Esophagus muscularis mucosa (tissue), 4 donors: ENCODE data around the gene EID2. TPM values are rescaled to one million over a fixed set of nuclear protein-coding genes. Genes with fewer than 3 reads are reported as not detected.

Experiments used
- DNase-seq: peaks from one replicate; pipeline ENCODE4 v3.0.0-alpha.2; 2017; ENCODE audit errors: extremely low spot score
- H3K27ac ChIP-seq, 4 donors: fragments of 200-600 bp; sonication (generic); replicated peaks in 1 of 4; 1 replicate in 3 of 4; 2 replicates in 1 of 4; pipeline ENCODE4 v1.5.1; 2016 to 2019; ENCODE audit warnings: mild to moderate bottlenecking in 1 of 4
- H3K27me3 ChIP-seq, 4 donors: fragments of 200-600 bp; sonication (generic); one replicate each; pipeline versions ENCODE4 v1.5.1 to v1.6.0; 2016 to 2019
- H3K36me3 ChIP-seq, 4 donors: fragments of 200-600 bp; sonication (generic); one replicate each; pipeline ENCODE4 v1.5.1; 2016 to 2019
- H3K4me1 ChIP-seq, 4 donors: fragments of 200-600 bp; sonication (generic); one replicate each; pipeline ENCODE4 v1.5.1; 2016 to 2019
- H3K4me3 ChIP-seq, 4 donors: fragments of 200-600 bp; sonication (generic); 1 replicate in 2 of 4; 2 replicates in 2 of 4; pipeline ENCODE4 v1.5.1; 2016 to 2019; ENCODE audit warnings: mild to moderate bottlenecking in 4 of 4, moderate library complexity in 1 of 4
- H3K9me3 ChIP-seq, 4 donors: fragments of 200-600 bp; sonication (generic); 1 replicate in 3 of 4; 2 replicates in 1 of 4; pipeline ENCODE4 v1.5.1; 2016 to 2019
- CTCF ChIP-seq, 3 experiments: fragments of 200-600 bp in 2 of 3; fragments of 450-650 bp in 1 of 3; sonication (generic) in 2 of 3; IDR thresholded peaks; one replicate each; pipeline ENCODE4 v1.5.1; 2017 to 2019; ENCODE audit warnings: antibody characterized with exemption in 3 of 3, mild to moderate bottlenecking in 2 of 3, moderate library complexity in 1 of 3
- EP300 ChIP-seq: sonication (generic); formaldehyde crosslinking; IDR thresholded peaks from one replicate; pipeline ENCODE4 v1.6.1; 2017; ENCODE audit warnings: antibody characterized with exemption
- POLR2A ChIP-seq: fragments of 450-650 bp; IDR thresholded peaks from one replicate; pipeline ENCODE4 v1.6.1; 2017; ENCODE audit warnings: antibody characterized with exemption, moderate library complexity, mild to moderate bottlenecking, low read depth
- POLR2AphosphoS5 ChIP-seq, 2 donors: sonication (generic); formaldehyde crosslinking; IDR thresholded peaks; one replicate each; pipeline ENCODE4 v1.6.1; 2017; ENCODE audit warnings: antibody characterized with exemption in 2 of 2
- WGBS: methylation state at CpG from one replicate; pipeline ENCODE4 v1.1.5; 2018; 5-methylcytosine and 5-hydroxymethylcytosine counted together
- intact Hi-C: fragments of 100-400 bp; cut with DNase I; formaldehyde crosslinking; loops from one replicate; pipeline ENCODE4 v1.15.1; 2023
- total RNA-seq, 4 donors: library from RNA; depleted of rRNA; stranded (reverse); fragments of >200 nt; gene quantifications; one replicate each; pipeline versions ENCODE4 v1.1.0 to v1.2.1, GENCODE V29; 2016

Gene EID2
- total RNA-seq, 4 donors from 2014 or later, result 13.9 to 26.4 (median 18.9) TPM

GRCh38 chr19:39533003-39533512 is 6.9 kb downstream of the EID2 start:
- H3K27me3 ChIP-seq, result no peaks in the 10 kb centered on the region
- intact Hi-C loops, result loop anchor here (5.0 to 10.0 kb wide), 4 partner anchors 61 to 406 kb away; partner anchors contain the start of genes PAK4, SAMD4B and SUPT5H
- TF ChIP-seq POLR2AphosphoS5 (IDR thresholded peaks at IDR 0.05) (no peak), CTCF (IDR thresholded peaks at IDR 0.05) (no peak), POLR2A (no peak), EP300 (no peak)
- peaks cover 0 to 3% (median 0%) of the 10 kb centered on the region in 4 donors for H3K36me3 ChIP-seq
- H3K4me1 ChIP-seq, result peaks cover 17 to 43% (median 35%) of the 10 kb centered on the region in 4 donors
- peak overlapping the region; percentile 70 to 89 (median 77) for H3K4me3 ChIP-seq
- peak overlapping the region; percentile 86 to 91 (median 88) for H3K27ac ChIP-seq
- 15% methylated on average over 12 of the region's 12 CpGs for WGBS
- no peaks in the 10 kb centered on the region for H3K9me3 ChIP-seq
- DNase-seq, result no peak

GRCh38 chr19:39532233-39533002 is 7.5 kb downstream of the EID2 start, which contains the start of gene EID2B:
TSS of gene EID2B (minus strand) at chr19:39532852. CDS start at chr19:39532802, 50 bp downstream.
- intact Hi-C loops, result loop anchor here (5.0 to 10.0 kb wide), 4 partner anchors 60 to 405 kb away; partner anchors contain the start of genes PAK4, SAMD4B and SUPT5H
- WGBS, result 3% methylated on average over 27 of the region's 65 CpGs

GRCh38 chr19:39531834-39532232 is 8.1 kb downstream of the EID2 start:
- 37% methylated on average over 14 of the region's 14 CpGs for WGBS
- Histone ChIP-seq H3K4me1 (peaks cover 14 to 33% (median 26%) of the 10 kb centered on the region in 4 donors), H3K27me3 (no peaks in the 10 kb centered on the region), H3K27ac (peak overlapping the region; percentile 86 to 91 (median 88)), H3K4me3 (peak overlapping the region; percentile 70 to 89 (median 77)), H3K36me3 (peaks cover 0 to 11% (median 0%) of the 10 kb centered on the region in 4 donors), H3K9me3 (no peaks in the 10 kb centered on the region)
- TF ChIP-seq EP300, result no peak
- no peak for TF ChIP-seq CTCF (IDR thresholded peaks at IDR 0.05)
- intact Hi-C loops, result loop anchor here (5.0 to 10.0 kb wide), 4 partner anchors 60 to 405 kb away; partner anchors contain the start of genes PAK4, SAMD4B and SUPT5H
- no peak for DNase-seq

More at GRCh38 chr19:39532233-39533002, 7.5 kb downstream of the EID2 start, which contains the start of gene EID2B:
- H3K27me3 ChIP-seq, result no peaks in the 10 kb centered on the region
- H3K9me3 ChIP-seq, result no peaks in the 10 kb centered on the region
- H3K27ac ChIP-seq, result peak within 1 kb of the TSS; percentile 86 to 91 (median 88)
- TF ChIP-seq CTCF (IDR thresholded peaks at IDR 0.05) (peak; percentile 95 to 100 (median 99)), POLR2AphosphoS5 (IDR thresholded peaks at IDR 0.05) (peak; percentile 96 to 99), POLR2A (no peak)
- DNase-seq, result peak; percentile 96
- peak within 1 kb of the TSS; percentile 70 to 89 (median 77) for H3K4me3 ChIP-seq
- H3K36me3 ChIP-seq, result peaks cover 0 to 8% (median 0%) of the 10 kb centered on the region in 4 donors
- peaks cover 14 to 36% (median 29%) of the 10 kb centered on the region in 4 donors for H3K4me1 ChIP-seq

- 99% methylated on average over 3 of the region's 3 CpGs for WGBS
- Histone ChIP-seq H3K27ac (no peak overlapping the region), H3K9me3 (no peaks in the 10 kb centered on the region), H3K36me3 (peaks cover 0 to 19% (median 0%) of the 10 kb centered on the region in 4 donors), H3K4me3 (no peak overlapping the region), H3K27me3 (no peaks in the 10 kb centered on the region), H3K4me1 (peaks cover 0 to 7% (median 2%) of the 10 kb centered on the region in 4 donors)
- DNase-seq, result no peak
- TF ChIP-seq EP300 (no peak), POLR2AphosphoS5 (IDR thresholded peaks at IDR 0.05) (no peak), POLR2A (no peak), CTCF (IDR thresholded peaks at IDR 0.05) (no peak)
- intact Hi-C loops, result no loop called here
Observed at GRCh38 chr19:39525205-39525604, 14.8 kb downstream of the EID2 start.
